WTC11 (cell line): ENCODE data around the gene INHBB.

Experiments used
- CBFB ChIP-seq: sonication (generic); formaldehyde crosslinking; IDR thresholded peaks from 2 replicates; pipeline ENCODE4 v1.8.1; 2022; ENCODE audit warnings: mild to moderate bottlenecking, low read depth, missing genetic modification reagents
- CTCF ChIP-seq: fragments of 200-600 bp; IDR thresholded peaks from 2 replicates; pipeline ENCODE4 v1.8.0; 2022; ENCODE audit warnings: antibody characterized with exemption

GRCh38 chr2:120299561-120299960, 46.4 kb upstream of the INHBB start:
- TF ChIP-seq CTCF, result no peak
- no peak for TF ChIP-seq CBFB (CRISPR knock-in tag)
